Adrenal gland (tissue), 5 donors: ENCODE measurements around the gene ARHGEF38.

Source experiments
- CTCF ChIP-seq, 6 experiments: fragments of 450-650 bp in 4 of 6; fragments of 200-600 bp in 2 of 6; sonication (generic) in 1 of 6; IDR thresholded peaks; 1 replicate in 5 of 6; 2 replicates in 1 of 6; pipeline versions ENCODE4 v1.5.1 to v1.8.0; 2016 to 2021; ENCODE audit warnings: antibody characterized with exemption in 6 of 6, mild to moderate bottlenecking in 2 of 6, moderate library complexity in 1 of 6
- POLR2A ChIP-seq, 2 donors: fragments of 450-650 bp; IDR thresholded peaks; one replicate each; pipeline ENCODE4 v1.6.1; 2017; ENCODE audit warnings: antibody characterized with exemption in 2 of 2, mild to moderate bottlenecking in 2 of 2, moderate library complexity in 1 of 2
- donor health status: DM: no; HTN: no; CAD: no.

GRCh38 chr4:105586638-105587328, 34.4 kb downstream of the ARHGEF38 start:
- TF ChIP-seq CTCF (IDR thresholded peaks at IDR 0.05) (no peak), POLR2A (IDR thresholded peaks at IDR 0.05) (no peak)
